ENCODE results near the gene LYAR.

DNA sequence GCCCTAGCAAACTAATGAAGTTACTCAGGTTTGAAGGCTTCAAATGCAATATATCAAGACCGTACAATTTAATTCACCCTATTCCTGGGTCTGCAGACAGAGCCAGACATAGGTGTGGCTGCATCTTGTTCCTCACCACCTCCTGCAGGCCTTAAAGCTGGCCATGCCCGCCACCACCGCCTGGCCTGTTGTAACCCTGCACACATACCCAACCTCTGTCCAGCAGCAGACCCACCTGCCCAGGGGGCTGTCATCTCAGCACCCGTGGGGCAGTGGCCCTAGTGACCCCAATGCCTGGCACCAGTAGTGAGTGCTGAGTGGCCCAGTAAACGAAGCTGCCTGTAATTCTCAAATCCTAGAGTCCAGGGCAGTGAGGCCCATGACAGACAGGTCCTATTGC is 40.8 kb upstream of the LYAR start:
- TF ChIP-seq EZH2 (IDR thresholded peaks at IDR 0.05; ENCODE audit: low read length, unreplicated experiment): no peak
- TF ChIP-seq, protein P1, sequence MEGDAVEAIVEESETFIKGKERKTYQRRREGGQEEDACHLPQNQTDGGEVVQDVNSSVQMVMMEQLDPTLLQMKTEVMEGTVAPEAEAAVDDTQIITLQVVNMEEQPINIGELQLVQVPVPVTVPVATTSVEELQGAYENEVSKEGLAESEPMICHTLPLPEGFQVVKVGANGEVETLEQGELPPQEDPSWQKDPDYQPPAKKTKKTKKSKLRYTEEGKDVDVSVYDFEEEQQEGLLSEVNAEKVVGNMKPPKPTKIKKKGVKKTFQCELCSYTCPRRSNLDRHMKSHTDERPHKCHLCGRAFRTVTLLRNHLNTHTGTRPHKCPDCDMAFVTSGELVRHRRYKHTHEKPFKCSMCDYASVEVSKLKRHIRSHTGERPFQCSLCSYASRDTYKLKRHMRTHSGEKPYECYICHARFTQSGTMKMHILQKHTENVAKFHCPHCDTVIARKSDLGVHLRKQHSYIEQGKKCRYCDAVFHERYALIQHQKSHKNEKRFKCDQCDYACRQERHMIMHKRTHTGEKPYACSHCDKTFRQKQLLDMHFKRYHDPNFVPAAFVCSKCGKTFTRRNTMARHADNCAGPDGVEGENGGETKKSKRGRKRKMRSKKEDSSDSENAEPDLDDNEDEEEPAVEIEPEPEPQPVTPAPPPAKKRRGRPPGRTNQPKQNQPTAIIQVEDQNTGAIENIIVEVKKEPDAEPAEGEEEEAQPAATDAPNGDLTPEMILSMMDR (conservative IDR thresholded peaks at IDR 0.05; ENCODE audit: low read depth, low read length): no peak
